Stimulated activated CD4-positive, alpha-beta T cell treated with anti-CD3 and anti-CD28 coated beads, Interleukin-1b, Interleukin-23, amount 100 ng/mL, for 4 hours (primary cell): ENCODE data around the gene KRTAP5-2.

Experiments
- DNase-seq, 2 donors: peaks; one replicate each; pipeline ENCODE4 v3.0.0-alpha.2; 2020; ENCODE audit warnings: low read depth in 2 of 2

Gene KRTAP5-2

DNA sequence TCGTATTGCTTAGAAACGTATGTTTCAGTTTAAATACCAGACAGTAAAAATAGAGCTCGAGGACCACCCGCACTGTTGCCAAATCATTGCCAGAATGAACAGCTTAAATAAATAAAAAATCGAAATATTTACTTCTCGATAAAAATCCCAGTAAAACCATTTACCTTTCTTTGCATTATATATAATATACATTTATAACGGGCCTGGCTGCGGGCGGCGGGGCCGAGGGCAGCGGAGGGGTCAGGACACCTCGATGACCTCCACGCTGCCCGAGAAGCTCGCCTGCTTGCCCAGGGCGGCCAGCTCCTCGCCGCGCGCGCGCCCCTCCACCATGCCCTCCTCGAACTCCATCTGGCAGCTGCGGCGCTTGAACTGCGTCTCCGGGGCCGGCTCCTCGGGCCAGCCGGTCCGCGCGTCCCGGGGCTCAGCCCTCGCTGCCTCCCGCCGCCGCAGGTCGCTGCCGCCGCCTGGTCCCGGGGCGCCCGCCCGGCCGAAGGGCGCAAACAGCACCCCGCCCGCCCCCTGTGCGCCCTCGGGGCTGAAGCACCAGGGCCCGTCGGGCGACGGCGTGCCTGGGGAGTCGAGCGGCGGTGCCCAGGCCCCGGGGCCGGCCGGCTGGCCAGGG, 41.7 kb downstream of the KRTAP5-2 start:
- DNase-seq, result no peak

- no peak for DNase-seq
Measured at GRCh38 chr11:1555713-1556153, 42.4 kb downstream of the KRTAP5-2 start.

DNA sequence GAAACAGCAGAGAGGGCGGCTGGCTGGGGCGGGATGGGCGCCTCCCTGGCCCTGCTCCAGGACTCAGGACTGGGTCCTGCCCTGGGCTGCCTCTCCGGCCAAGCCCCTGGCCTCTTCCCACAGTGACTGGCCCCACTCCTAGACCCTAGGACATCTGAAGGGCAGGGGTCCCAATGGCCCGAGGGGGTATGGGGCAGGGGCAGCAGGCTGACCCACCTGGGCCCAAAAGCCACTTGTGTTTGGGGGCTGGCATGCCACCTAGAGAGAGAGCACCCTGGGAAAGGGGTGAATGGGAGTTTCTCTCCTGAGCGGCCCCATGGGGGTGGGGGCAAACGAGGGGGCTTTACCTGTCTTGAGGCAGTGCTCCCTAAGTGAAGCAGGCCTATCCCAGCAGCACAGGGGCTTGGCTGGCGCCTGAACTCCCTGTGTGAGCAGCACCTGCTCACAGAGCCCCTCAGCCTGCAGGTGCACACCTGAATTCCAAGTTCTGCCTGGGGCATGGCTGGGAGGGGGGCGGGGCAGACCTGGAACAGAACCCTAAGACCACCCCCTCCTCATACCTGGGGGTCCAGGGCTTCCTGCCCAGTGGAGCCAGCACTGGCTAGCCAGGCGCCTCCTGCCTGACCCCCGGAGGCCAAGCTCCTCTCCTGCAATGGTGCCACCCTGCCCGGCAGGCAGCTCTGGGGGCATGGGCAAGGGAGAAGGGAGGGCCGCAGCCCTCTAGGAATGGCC, 42.9 kb downstream of the KRTAP5-2 start:
- no peak for DNase-seq

GRCh38 chr11:1553808-1554594, 44.1 kb downstream of the KRTAP5-2 start:
- no peak for DNase-seq

DNA sequence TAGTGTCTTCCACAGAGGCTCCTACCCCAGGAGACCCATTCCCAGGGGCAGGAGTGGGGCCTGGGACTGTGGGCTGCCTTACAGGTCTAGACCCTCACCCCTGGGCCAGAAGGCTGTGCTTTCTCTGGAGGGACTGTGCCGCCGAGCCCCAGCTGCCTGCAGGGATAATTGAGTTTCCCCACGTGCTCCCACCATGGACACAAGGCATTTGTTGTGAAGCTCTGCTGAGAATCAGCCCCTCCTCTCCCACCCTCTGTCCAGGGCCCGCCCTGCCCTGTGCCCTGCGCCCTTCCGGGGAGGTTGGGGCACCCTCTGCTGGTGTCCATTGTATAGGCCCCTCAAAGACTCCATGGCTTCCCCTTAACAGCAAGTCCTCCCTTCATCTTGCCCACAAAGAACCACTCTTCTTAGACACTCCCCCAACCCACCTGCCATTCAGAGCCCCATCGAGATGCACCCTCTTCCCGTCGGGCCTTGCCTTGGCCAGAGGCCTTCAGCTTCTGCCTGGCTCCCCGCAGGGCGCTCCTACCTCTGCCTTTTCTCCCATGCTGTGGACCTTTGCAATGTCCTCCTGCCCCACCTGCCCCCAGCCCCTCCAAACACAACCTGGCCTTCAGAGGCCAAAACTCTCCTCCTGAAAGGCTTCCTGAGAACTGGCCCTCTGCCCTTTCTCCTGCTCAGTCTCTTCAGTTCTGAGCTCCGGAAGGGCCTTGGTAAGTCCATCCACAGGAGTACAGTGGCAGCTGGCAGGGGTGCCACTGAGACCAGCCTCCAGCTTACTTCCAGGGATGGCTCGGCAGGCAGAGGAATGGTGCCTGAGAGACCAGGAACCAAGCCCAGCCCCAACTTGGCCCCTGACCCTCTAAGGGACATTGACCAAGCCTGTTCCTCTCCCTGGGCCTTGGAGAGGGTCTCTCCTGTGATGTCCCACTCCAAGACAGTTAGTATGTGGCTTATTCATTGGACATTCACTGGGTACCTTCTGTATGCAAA, 48.5 kb downstream of the KRTAP5-2 start:
- DNase-seq, result no peak

- no peak for DNase-seq
Measured at GRCh38 chr11:1548221-1549070, 49.6 kb downstream of the KRTAP5-2 start.

- no peak for DNase-seq
Measured at GRCh38 chr11:1547467-1548098, 50.5 kb downstream of the KRTAP5-2 start.
